ENCODE data around the gene PELI2. TPM values are rescaled to one million over a fixed set of nuclear protein-coding genes. Genes with fewer than 3 reads are reported as not detected.
A peak's percentile ranks its signal among the peaks of the same experiment; 100 is the strongest.

PELI2 gene
- total and polyA plus RNA-seq, 2 of the 4 experiments (the other 2 are of a cell fraction): 6.0 to 36.7 TPM

- no peaks in the 10 kb centered on the region for H3K9me3 ChIP-seq (ENCODE audit: control insufficient read depth, insufficient read depth, low read length)
- H2BK20ac ChIP-seq (ENCODE audit: low read depth, low read length): no peak overlapping the region
- no peaks in the 10 kb centered on the region for H3K36me3 ChIP-seq (ENCODE audit: control insufficient read depth, insufficient read depth, low read length)
- H3K9ac ChIP-seq (ENCODE audit: low read depth, low read length): no peak overlapping the region
- no peak overlapping the region for H3K23ac ChIP-seq (ENCODE audit: low read depth, low read length)
- no peak overlapping the region for H3K4me3 ChIP-seq (ENCODE audit: insufficient read depth, low read depth, low read length)
- no CpG with 5 or more reads among the region's 3 CpGs for WGBS, 2 experiments (ENCODE audit: extremely low coverage in 2 of 2, insufficient read length in 1 of 2)
- peaks cover 49 to 91% of the 10 kb centered on the region in 2 experiments for H3K79me1 ChIP-seq (ENCODE audit: low read depth in 1 of 2, low read length in 2 of 2)
- H2BK5ac ChIP-seq (ENCODE audit: low read depth, low read length, poor library complexity, severe bottlenecking): no peak overlapping the region
- ChIA-PET CTCF (no interaction called here), POLR2A (ENCODE audit: unreplicated experiment) (no interaction called here)
- peaks cover 23% of the 10 kb centered on the region for H3K9me1 ChIP-seq (ENCODE audit: insufficient read depth, low read length)
- H3K4me1 ChIP-seq (ENCODE audit: control insufficient read depth, insufficient read depth, low read length): peaks cover 13% of the 10 kb centered on the region
- H3K4ac ChIP-seq (ENCODE audit: low read depth, low read length): no peak overlapping the region
- H3K18ac ChIP-seq (ENCODE audit: low read depth, low read length): no peak overlapping the region
- H3K27me3 ChIP-seq (ENCODE audit: control insufficient read depth, insufficient read depth, low read length): no peaks in the 10 kb centered on the region
- no peak overlapping the region for H4K91ac ChIP-seq (ENCODE audit: insufficient read depth, low read depth, low read length)
- intact Hi-C loops (cut with micrococcal nuclease): no loop called here
- H3K4me2 ChIP-seq (ENCODE audit: low read depth, low read length): no peak overlapping the region
- DNase-seq (no peak), ATAC-seq (ENCODE audit: low read depth) (no peak)
- H2AK9ac ChIP-seq (replicated peaks; ENCODE audit: low read depth, low read length, poor library complexity): no peak overlapping the region
- TF ChIP-seq BHLHE40 (IDR thresholded peaks at IDR 0.05; ENCODE audit: low read depth, low read length): no peak
- no peak for TF ChIP-seq MAFK (IDR thresholded peaks at IDR 0.05; ENCODE audit: low read depth, low read length)
- TF ChIP-seq POLR2A (IDR thresholded peaks at IDR 0.05; ENCODE audit: low read depth, low read length): no peak
- no peak for TF ChIP-seq CTCF (conservative IDR thresholded peaks at IDR 0.05; ENCODE audit: low read depth, low read length)
- TF ChIP-seq MXI1 (IDR thresholded peaks at IDR 0.05; ENCODE audit: borderline replicate concordance, low read depth, low read length): no peak
- H4K20me1 ChIP-seq (ENCODE audit: insufficient read depth, low read length): peaks cover 83% of the 10 kb centered on the region
- H2AK5ac ChIP-seq (ENCODE audit: low read depth, low read length): peak overlapping the region; percentile 20; the same call in 1 of the 2 replicates
- no peak overlapping the region for H2BK15ac ChIP-seq (ENCODE audit: low read depth, low read length)
- BruUV-seq (replicated peaks): no TSS peak
- in situ Hi-C loops (cut with MboI; ENCODE audit: low sequenced_read_pairs): no loop called here
- no peak overlapping the region for H3K14ac ChIP-seq (replicated peaks; ENCODE audit: low read depth, low read length)
- no peak overlapping the region for H2BK120ac ChIP-seq (ENCODE audit: low read depth, low read length)
- no peak overlapping the region for H2AFZ ChIP-seq (replicated peaks; ENCODE audit: low read length, poor library complexity)
- no peak overlapping the region for H3K27ac ChIP-seq (ENCODE audit: insufficient read depth, low read length)
- no peak overlapping the region for H3K56ac ChIP-seq (ENCODE audit: extremely low read depth, insufficient read depth, low read length)
- dilution Hi-C loops (cut with HindIII; ENCODE audit: low sequenced_read_pairs, unreplicated experiment): no loop called here
- no peak overlapping the region for H4K8ac ChIP-seq (ENCODE audit: low read depth in 2 of 2, low read length in 2 of 2)
- H4K5ac ChIP-seq (ENCODE audit: low read depth, low read length): no peak overlapping the region
Observed at GRCh38 chr14:56127156-56127555, 8.9 kb downstream of the PELI2 start.
